HG03196 (cell line): Measurements from ENCODE around the gene ACOX3.

Experiments used
- ATAC-seq: cut with Tn5 transposase; IDR thresholded peaks from one replicate; pipeline ENCODE4 v1.9.1; 2021; ENCODE audit not compliant: unreplicated experiment

Gene ACOX3

GRCh38 chr4:8325291-8325973, 115.1 kb downstream of the ACOX3 start:
- ATAC-seq: no peak

- ATAC-seq: no peak
Measured at GRCh38 chr4:8324640-8325239, 115.8 kb downstream of the ACOX3 start.

GRCh38 chr4:8323947-8324555, 116.5 kb downstream of the ACOX3 start:
- ATAC-seq: no peak

- no peak for ATAC-seq
Measured at GRCh38 chr4:8322794-8323704, 117.5 kb downstream of the ACOX3 start.

GRCh38 chr4:8321771-8322170, 118.8 kb downstream of the ACOX3 start:
- ATAC-seq: no peak

- ATAC-seq: no peak
Measured at GRCh38 chr4:8321220-8321619, 119.3 kb downstream of the ACOX3 start.

- no peak for ATAC-seq
Measured at GRCh38 chr4:8320386-8320750, 120.2 kb downstream of the ACOX3 start.

GRCh38 chr4:8319731-8320385, 120.7 kb downstream of the ACOX3 start:
- no peak for ATAC-seq

GRCh38 chr4:8319061-8319460, 121.5 kb downstream of the ACOX3 start:
- ATAC-seq: no peak

GRCh38 chr4:8318509-8318908, 122.0 kb downstream of the ACOX3 start:
- ATAC-seq: no peak

- ATAC-seq: no peak
Measured at GRCh38 chr4:8317474-8317873, 123.0 kb downstream of the ACOX3 start.

- no peak for ATAC-seq
Measured at GRCh38 chr4:8316911-8317351, 123.6 kb downstream of the ACOX3 start.
